BLaER1 (cell line): ENCODE results near the gene VILL.
"Not testable (repeated sequence)": the region's sequence is repeated elsewhere in the genome, so short reads cannot be mapped to it uniquely, and the experiment has no call there.

ENCODE experiments used
- H3K27ac ChIP-seq: shearing (Covaris generic); formaldehyde crosslinking; 2 replicates; pipeline ENCODE4 v1.8.1; 2022
- H3K27me3 ChIP-seq: shearing (Covaris generic); formaldehyde crosslinking; 2 replicates; pipeline ENCODE4 v1.8.1; 2022
- H3K36me3 ChIP-seq: shearing (Covaris generic); formaldehyde crosslinking; 2 replicates; pipeline ENCODE4 v1.8.1; 2022
- H3K4me1 ChIP-seq: shearing (Covaris generic); formaldehyde crosslinking; 2 replicates; pipeline ENCODE4 v1.8.1; 2022
- H3K4me2 ChIP-seq: shearing (Covaris generic); formaldehyde crosslinking; 2 replicates; pipeline ENCODE4 v1.8.1; 2022
- H3K4me3 ChIP-seq: shearing (Covaris generic); formaldehyde crosslinking; 2 replicates; pipeline ENCODE4 v1.8.1; 2022
- H3K9ac ChIP-seq: shearing (Covaris generic); formaldehyde crosslinking; 2 replicates; pipeline ENCODE4 v1.8.1; 2022
- H3K9me3 ChIP-seq: shearing (Covaris generic); formaldehyde crosslinking; 2 replicates; pipeline ENCODE4 v1.8.1; 2022
- H4K20me1 ChIP-seq: shearing (Covaris generic); formaldehyde crosslinking; 2 replicates; pipeline ENCODE4 v1.8.1; 2022
- Cebpa-rat ChIP-seq: shearing (Covaris generic); IDR thresholded peaks from 2 replicates; pipeline ENCODE4 v1.8.1; 2022

The VILL gene

DNA sequence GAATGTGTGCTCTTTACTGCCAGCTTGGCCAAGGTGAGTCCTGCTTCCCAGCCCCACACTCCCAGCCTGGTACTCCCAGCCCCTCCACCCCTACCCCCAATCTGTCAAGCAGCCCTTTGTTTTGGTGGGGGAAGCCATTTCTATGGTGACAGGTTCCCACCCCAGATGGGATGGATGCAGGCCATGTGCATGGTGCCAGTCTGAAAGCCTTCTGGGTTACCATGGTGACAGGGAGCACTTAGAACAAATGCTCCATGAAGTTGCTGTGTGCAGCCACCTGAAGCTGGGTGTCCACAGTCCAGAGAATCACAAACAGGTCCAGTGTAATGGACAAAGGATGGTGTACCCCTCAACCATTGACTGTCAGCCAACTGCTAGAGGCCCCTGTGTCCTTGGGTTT is 19.1 kb upstream of the VILL start:
- H3K9me3 ChIP-seq = no peaks in the 10 kb centered on the region
- H3K4me1 ChIP-seq = peaks cover 13% of the 10 kb centered on the region
- H4K20me1 ChIP-seq = no peaks in the 10 kb centered on the region
- no peak overlapping the region for H3K4me3 ChIP-seq
- no peak overlapping the region for H3K27ac ChIP-seq
- no peak overlapping the region for H3K9ac ChIP-seq
- no peak for TF ChIP-seq Cebpa-rat
- peaks cover 10% of the 10 kb centered on the region for H3K36me3 ChIP-seq
- H3K4me2 ChIP-seq = no peak overlapping the region
- H3K27me3 ChIP-seq = no peaks in the 10 kb centered on the region

DNA sequence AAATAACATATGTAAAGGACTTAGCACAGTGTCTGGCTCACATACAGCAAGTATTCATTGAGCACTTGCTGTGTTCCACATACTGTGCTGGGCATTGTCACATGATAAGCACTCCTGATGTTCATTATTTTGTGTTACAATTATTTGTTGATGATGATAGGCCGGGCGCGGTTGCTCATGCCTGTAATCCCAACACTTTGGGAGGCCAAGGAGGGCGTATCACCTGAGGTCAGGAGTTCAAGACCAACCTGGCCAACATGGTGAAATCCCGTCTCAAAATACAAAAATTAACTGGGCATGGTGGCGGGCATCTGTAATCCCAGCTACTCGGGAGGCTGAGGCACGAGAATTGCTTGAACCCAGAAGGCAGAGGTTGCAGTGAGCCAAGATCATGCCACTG is 18.5 kb upstream of the VILL start:
- not testable (repeated sequence) for H3K4me2 ChIP-seq, H3K9ac ChIP-seq, H4K20me1 ChIP-seq, H3K27ac ChIP-seq, H3K27me3 ChIP-seq, H3K9me3 ChIP-seq, H3K4me3 ChIP-seq
- H3K4me1 ChIP-seq = peaks cover 13% of the 10 kb centered on the region
- peaks cover 13% of the 10 kb centered on the region for H3K36me3 ChIP-seq

GRCh38 chr3:37973246-37974054 is 17.1 kb upstream of the VILL start:
- Histone ChIP-seq H3K4me3 (no peak overlapping the region), H3K4me1 (peaks cover 13% of the 10 kb centered on the region), H3K36me3 (peaks cover 13% of the 10 kb centered on the region), H3K27ac (no peak overlapping the region), H3K27me3 (no peaks in the 10 kb centered on the region), H3K9ac (no peak overlapping the region), H4K20me1 (no peaks in the 10 kb centered on the region), H3K4me2 (no peak overlapping the region), H3K9me3 (no peaks in the 10 kb centered on the region)
- no peak for TF ChIP-seq Cebpa-rat

DNA sequence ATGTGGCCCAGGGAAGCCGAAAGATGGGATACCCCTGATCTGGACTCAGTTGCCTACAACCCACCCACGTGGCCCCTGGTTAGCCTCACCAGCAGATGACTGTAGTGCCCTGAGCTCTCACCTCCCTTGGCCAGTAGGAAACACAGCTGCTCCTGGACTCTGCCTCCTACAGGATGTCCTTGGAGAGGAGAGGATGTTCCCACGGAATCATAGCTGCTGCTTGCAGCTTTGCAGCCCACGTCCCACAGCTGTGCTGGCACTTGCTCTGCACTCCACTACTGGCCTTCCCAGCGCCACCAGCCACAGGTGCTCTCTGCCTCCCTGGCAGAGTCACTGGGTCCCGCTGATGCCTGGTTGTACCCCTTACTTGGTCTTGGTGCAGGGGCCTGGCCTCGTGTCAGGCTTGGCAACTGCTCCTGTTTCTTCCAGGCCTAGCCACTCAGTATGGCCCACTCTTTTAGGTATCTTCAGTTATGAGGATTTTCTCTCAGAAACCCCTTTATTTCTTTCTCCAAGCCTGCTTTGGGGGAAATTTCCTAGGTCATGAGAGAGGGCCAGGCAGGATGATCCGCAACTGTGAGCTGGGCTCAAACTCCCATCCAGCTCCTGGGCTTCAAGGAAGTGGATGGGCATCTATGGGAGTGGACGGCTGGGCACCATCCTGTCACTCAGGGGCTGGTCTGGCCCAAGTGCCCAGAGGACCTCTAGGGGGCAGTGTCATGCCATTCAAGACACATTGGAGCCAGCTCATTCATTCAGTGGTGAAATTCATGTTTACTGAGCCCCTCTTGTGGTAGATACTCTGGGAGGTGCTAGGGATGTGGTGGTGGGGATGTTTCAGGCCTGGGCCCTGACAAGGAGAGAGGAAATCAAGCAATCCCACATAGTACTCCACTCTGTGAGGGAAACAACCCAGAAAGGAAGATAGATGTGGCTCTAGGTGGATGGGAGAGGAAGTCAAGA is 16.2 kb upstream of the VILL start:
- no peak for TF ChIP-seq Cebpa-rat
- Histone ChIP-seq H3K4me1 (peaks cover 10% of the 10 kb centered on the region), H3K36me3 (peaks cover 13% of the 10 kb centered on the region)

GRCh38 chr3:37979541-37980461 is 10.8 kb upstream of the VILL start:
- H3K9me3 ChIP-seq = no peaks in the 10 kb centered on the region
- no peak overlapping the region for H3K9ac ChIP-seq
- H3K4me3 ChIP-seq = no peak overlapping the region
- H3K4me1 ChIP-seq = peaks cover 46% of the 10 kb centered on the region
- no peaks in the 10 kb centered on the region for H4K20me1 ChIP-seq
- H3K36me3 ChIP-seq = peaks cover 17% of the 10 kb centered on the region
- peak; percentile 8; the same call in 1 of the 2 replicates for TF ChIP-seq Cebpa-rat
- H3K27ac ChIP-seq = 0 out of 2 replicates have a peak overlapping the region, but pooled peaks have one; percentile 9
- no peak overlapping the region for H3K4me2 ChIP-seq
- no peaks in the 10 kb centered on the region for H3K27me3 ChIP-seq

More for the DNA sequence above, 16.2 kb upstream of the VILL start:
- Histone ChIP-seq H4K20me1 (no peaks in the 10 kb centered on the region), H3K9ac (no peak overlapping the region), H3K27me3 (no peaks in the 10 kb centered on the region), H3K4me2 (no peak overlapping the region), H3K27ac (no peak overlapping the region), H3K4me3 (no peak overlapping the region), H3K9me3 (no peaks in the 10 kb centered on the region)

DNA sequence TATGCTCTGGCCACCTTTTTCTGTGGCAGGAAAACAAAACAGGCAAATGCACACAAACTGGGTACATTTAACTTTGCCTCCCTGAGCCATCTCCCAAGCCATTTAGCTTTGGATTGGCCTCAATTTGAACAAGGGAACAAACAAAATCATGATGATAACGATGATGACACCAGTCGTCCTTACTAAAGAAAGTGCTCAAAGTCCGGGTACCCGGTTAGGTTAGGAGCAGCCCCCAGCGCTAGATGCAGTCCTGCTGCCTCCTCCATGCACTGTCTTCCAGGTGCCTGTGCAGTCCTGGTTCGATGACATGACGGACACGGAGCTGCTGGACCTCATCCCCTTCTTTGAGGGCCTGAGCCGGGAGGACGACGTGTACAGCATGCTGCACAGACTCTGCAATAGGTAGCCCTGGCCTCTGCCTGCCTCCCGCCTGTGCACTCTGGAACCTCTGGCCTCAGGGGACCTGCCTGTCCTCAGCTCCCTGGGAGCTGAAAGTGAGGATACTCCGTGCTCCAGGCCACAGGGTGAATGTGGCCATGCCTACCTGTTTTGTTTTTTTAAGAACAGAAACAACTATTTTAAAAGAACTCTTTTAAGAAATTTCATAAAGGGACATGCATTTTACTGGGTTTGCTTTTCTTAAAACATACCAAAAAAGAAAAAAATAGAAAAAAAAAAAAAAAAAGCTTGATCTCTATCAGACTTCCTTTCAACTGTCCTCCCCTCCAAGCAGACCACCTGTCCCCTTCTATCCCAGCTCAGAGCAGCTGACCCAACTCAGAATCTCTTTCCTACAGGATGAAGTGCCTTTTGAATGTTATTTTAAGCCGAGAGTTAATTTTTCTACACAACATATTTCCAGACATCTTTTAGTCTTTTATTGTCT is 9.9 kb upstream of the VILL start:
- peaks cover 15% of the 10 kb centered on the region for H3K36me3 ChIP-seq
- no peaks in the 10 kb centered on the region for H3K9me3 ChIP-seq
- no peak for TF ChIP-seq Cebpa-rat
- 0 out of 2 replicates have a peak overlapping the region, but pooled peaks have one; percentile 9 for H3K27ac ChIP-seq
- no peak overlapping the region for H3K4me2 ChIP-seq
- H4K20me1 ChIP-seq = no peaks in the 10 kb centered on the region
- peaks cover 52% of the 10 kb centered on the region for H3K4me1 ChIP-seq
- H3K4me3 ChIP-seq = no peak overlapping the region
- no peaks in the 10 kb centered on the region for H3K27me3 ChIP-seq
- no peak overlapping the region for H3K9ac ChIP-seq

- H3K4me1 ChIP-seq = peaks cover 58% of the 10 kb centered on the region
- no peak overlapping the region for H3K4me2 ChIP-seq
- H3K4me3 ChIP-seq = no peak overlapping the region
- H3K9me3 ChIP-seq = no peaks in the 10 kb centered on the region
- no peaks in the 10 kb centered on the region for H4K20me1 ChIP-seq
- peaks cover 9% of the 10 kb centered on the region for H3K36me3 ChIP-seq
- no peak for TF ChIP-seq Cebpa-rat
- H3K27ac ChIP-seq = no peak overlapping the region
- no peak overlapping the region for H3K9ac ChIP-seq
- no peaks in the 10 kb centered on the region for H3K27me3 ChIP-seq
Observed at GRCh38 chr3:37981348-37981664, 9.3 kb upstream of the VILL start.

DNA sequence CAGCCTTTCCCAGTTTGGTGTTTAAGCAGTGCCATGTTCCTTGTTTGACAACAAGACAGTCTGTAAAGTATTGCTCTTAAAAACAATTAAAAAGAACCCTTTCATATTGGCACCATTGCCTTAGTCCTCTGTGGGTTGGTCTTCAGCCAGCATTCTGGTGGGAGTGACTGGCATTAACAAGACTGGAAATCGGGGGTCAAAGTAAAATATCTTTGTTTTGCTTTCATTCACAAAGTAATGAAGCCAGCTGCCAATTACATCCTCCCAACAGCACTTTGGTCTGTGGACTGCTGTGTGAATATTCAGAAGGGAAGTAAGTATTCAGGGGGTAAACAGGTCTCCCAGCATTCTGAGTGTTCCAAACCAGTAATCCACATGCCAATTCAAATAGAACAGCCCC is 8.3 kb upstream of the VILL start:
- H3K9ac ChIP-seq = no peak overlapping the region
- peaks cover 4% of the 10 kb centered on the region; the same call in 1 of the 2 replicates for H3K36me3 ChIP-seq
- no peak for TF ChIP-seq Cebpa-rat
- peak overlapping the region; percentile 45 for H3K4me2 ChIP-seq
- H3K27ac ChIP-seq = peak overlapping the region; percentile 41
- no peaks in the 10 kb centered on the region for H4K20me1 ChIP-seq
- no peaks in the 10 kb centered on the region for H3K27me3 ChIP-seq
- no peak overlapping the region for H3K4me3 ChIP-seq
- no peaks in the 10 kb centered on the region for H3K9me3 ChIP-seq
- peaks cover 65% of the 10 kb centered on the region for H3K4me1 ChIP-seq
